Heart right ventricle (tissue), 16 donors: ENCODE data around the gene LOXHD1. TPM values are rescaled to one million over a fixed set of nuclear protein-coding genes. Genes with fewer than 3 reads are reported as not detected.

Experiments
- ATAC-seq, 8 donors: fragments of 200-7000 bp; cut with Tn5 transposase; one replicate each; pipeline ENCODE4 v1.9.1; 2020; ENCODE audit warnings: mild to moderate bottlenecking in 8 of 8, moderate library complexity in 8 of 8, moderate number of reproducible peaks in 1 of 8
- DNase-seq, 2 donors: peaks; one replicate each; pipeline ENCODE4 v3.0.0-alpha.2; 2020
- H3K27ac ChIP-seq, 10 donors: fragments of 200-600 bp; sonication (generic) in 2 of 10; one replicate each; pipeline versions ENCODE4 v1.5.0 to v1.8.0; 2020 to 2022; ENCODE audit warnings: mild to moderate bottlenecking in 3 of 10
- H3K27me3 ChIP-seq, 7 donors: fragments of 200-600 bp; one replicate each; pipeline ENCODE4 v1.8.0; 2021 to 2022; ENCODE audit warnings: mild to moderate bottlenecking in 2 of 7
- H3K36me3 ChIP-seq, 9 donors: fragments of 200-600 bp; sonication (generic) in 1 of 9; one replicate each; pipeline versions ENCODE4 v1.5.0 to v1.8.0; 2020 to 2022; ENCODE audit warnings: mild to moderate bottlenecking in 2 of 9
- H3K4me1 ChIP-seq, 9 donors: fragments of 200-600 bp; sonication (generic) in 1 of 9; one replicate each; pipeline versions ENCODE4 v1.5.0 to v1.8.0; 2020 to 2022; ENCODE audit warnings: mild to moderate bottlenecking in 4 of 9
- H3K4me3 ChIP-seq, 10 donors: fragments of 200-600 bp; sonication (generic) in 2 of 10; one replicate each; pipeline versions ENCODE4 v1.5.0 to v1.8.0; 2020 to 2022; ENCODE audit warnings: mild to moderate bottlenecking in 7 of 10, moderate library complexity in 2 of 10
- H3K9me3 ChIP-seq, 11 donors: fragments of 200-600 bp in 10 of 11; sonication (generic) in 2 of 11; one replicate each; pipeline versions ENCODE4 v1.5.0 to v1.8.0; 2013 to 2022; ENCODE audit warnings: mild to moderate bottlenecking in 2 of 11, control low read depth in 1 of 11, moderate library complexity in 1 of 11
- CTCF ChIP-seq, 9 donors: fragments of 200-600 bp; sonication (generic) in 2 of 9; IDR thresholded peaks; one replicate each; pipeline versions ENCODE4 v1.5.0 to v1.8.0; 2021 to 2022; ENCODE audit warnings: antibody characterized with exemption in 9 of 9, mild to moderate bottlenecking in 5 of 9, moderate library complexity in 1 of 9
- WGBS, 2 donors: extraction: QIAGEN DNeasy Blood & Tissue Kit; methylation state at CpG; one replicate each; pipeline ENCODE4 v1.1.7; 2013; ENCODE audit warnings: inconsistent platforms in 1 of 2; 5-methylcytosine and 5-hydroxymethylcytosine counted together
- intact Hi-C, 10 donors: fragments of 100-400 bp; cut with DNase I; formaldehyde crosslinking; loops; one replicate each; pipeline versions ENCODE4 v1.11.1 to v1.14.2; 2022
- polyA plus RNA-seq, 2 donors: library from polyadenylated mRNA; stranded (reverse); fragments of 200-250 nt; gene quantifications; one replicate each; pipeline ENCODE4 v1.2.3, GENCODE V29; 2013
- total RNA-seq, 10 donors: library from RNA; stranded (reverse); fragmentation: NEBNext Ultra II Directional in 3 of 10; extraction: Animal tissue kit (Norgen Biotek cat#: 25700) in 3 of 10; gene quantifications; one replicate each; pipeline versions ENCODE4 v1.2.1 to v1.2.4, GENCODE V29; 2021 to 2023
- donor health status: Arrhythmogenic right ventricular cardiomyopathy.
- donor health status: ischemic (EF 13 %, LVEDD 7.1; RV severe dilation, severe dysfunction).
- donor health status: healthy with polysubstance abuse.
- donor health status: DM: no; HTN: yes; CAD: no.
- donor health status: DM: no; HTN: no; CAD: no.
- donor health status: ischemic (EF 25% LVEDD 6.9; RV normal size, moderate dysfunction).
- donor health status: ischemic (EF 25% LVEDD 5.7; RV mildly dilated, moderate dysfunction).
- donor health status: healthy.
- donor health status: DM: yes; HTN: yes; CAD: no.
- donor health status: Ischemic cardiomyopathy.
- donor health status: ischemic (EF 35%, LVEDD 5.7; RV mildly dilated, moderate dysfunction).
- donor health status: nonischemic (EF 11% LVEDD 7.7; RV severe dilation, severe dysfunction).
- donor health status: DM: yes; HTN: yes; CAD: no.
- donor health status: PGD.
- donor health status: ischemic (EF 29% LVEDD 5.4; RV normal size, mild dysfunction).
- donor health status: nonischemic (EF 23%, LVEDD 6.1; RV moderate dilation, normal function).

The LOXHD1 gene
- total and polyA plus RNA-seq, 12 donors = 0.15 to 1.9 (median 0.88) TPM

- no peak for ATAC-seq
- WGBS, 2 donors = 85 to 87% methylated on average over 6 of the region's 6 CpGs
Observed at GRCh38 chr18:46702471-46702870, 45.5 kb upstream of the LOXHD1 start.

GRCh38 chr18:46700066-46700824 lies 43.2 kb upstream of the LOXHD1 start:
- ATAC-seq (no peak), DNase-seq (no peak)
- Histone ChIP-seq H3K4me3 (no peak overlapping the region), H3K36me3 (no peaks in the 10 kb centered on the region), H3K27ac (no peak overlapping the region), H3K9me3 (no peaks in the 10 kb centered on the region), H3K27me3 (no peaks in the 10 kb centered on the region), H3K4me1 (peaks cover 0 to 7% (median 3%) of the 10 kb centered on the region in 9 donors)
- intact Hi-C loops = no loop called here
- 71 to 74% methylated on average over 5 of the region's 5 CpGs for WGBS, 2 donors
- no peak for TF ChIP-seq CTCF (IDR thresholded peaks at IDR 0.05)

More at GRCh38 chr18:46702471-46702870, 45.5 kb upstream of the LOXHD1 start:
- DNase-seq = no peak
- no peak overlapping the region for H3K27ac ChIP-seq
- no peaks in the 10 kb centered on the region for H3K27me3 ChIP-seq
- H3K4me3 ChIP-seq = no peak overlapping the region
- no peak for TF ChIP-seq CTCF (IDR thresholded peaks at IDR 0.05)
- H3K36me3 ChIP-seq = no peaks in the 10 kb centered on the region
- H3K4me1 ChIP-seq = peaks cover 0 to 5% (median 0%) of the 10 kb centered on the region in 9 donors
- intact Hi-C loops = no loop called here
- no peaks in the 10 kb centered on the region for H3K9me3 ChIP-seq

- ATAC-seq (peak in 2 of 8 donors; percentile 57 to 60), DNase-seq (no peak)
- no peak for TF ChIP-seq CTCF (IDR thresholded peaks at IDR 0.05)
- Histone ChIP-seq H3K4me1 (peaks cover 0 to 7% (median 3%) of the 10 kb centered on the region in 9 donors), H3K27me3 (no peaks in the 10 kb centered on the region), H3K9me3 (no peaks in the 10 kb centered on the region), H3K36me3 (no peaks in the 10 kb centered on the region), H3K27ac (peak overlapping the region in 3 of 10 donors; percentile 31 to 62 (median 55)), H3K4me3 (no peak overlapping the region)
- intact Hi-C loops = loop anchor here in 1 of 10 donors (10.0 kb wide), 1 partner anchor 58 kb away; the partner anchor contains the start of gene ST8SIA5
Observed at GRCh38 chr18:46696702-46697101, 39.7 kb upstream of the LOXHD1 start.

- Histone ChIP-seq H3K36me3 (no peaks in the 10 kb centered on the region), H3K4me3 (no peak overlapping the region), H3K27ac (peak overlapping the region in 3 of 10 donors; percentile 31 to 62 (median 55)), H3K9me3 (no peaks in the 10 kb centered on the region), H3K27me3 (no peaks in the 10 kb centered on the region), H3K4me1 (peaks cover 0 to 7% (median 3%) of the 10 kb centered on the region in 9 donors)
- WGBS, 2 donors = 47% methylated on average over 3 of the region's 3 CpGs
- intact Hi-C loops = loop anchor here in 1 of 10 donors (10.0 kb wide), 1 partner anchor 59 kb away; the partner anchor contains the start of gene ST8SIA5
- ATAC-seq (peak; percentile 50 to 90 (median 80)), DNase-seq (peak in 1 of 2 donors; percentile 63)
- TF ChIP-seq CTCF (IDR thresholded peaks at IDR 0.05) = no peak
Observed at GRCh38 chr18:46696268-46696667, 39.2 kb upstream of the LOXHD1 start.
